SK-N-SH (cell line): ENCODE results near the gene NTHL1. TPM values are rescaled to one million over a fixed set of nuclear protein-coding genes. Genes with fewer than 3 reads are reported as not detected.

Experiments used
- CTCF ChIA-PET: fragments of 300-600, 350-600 bp; formaldehyde crosslinking; extraction: SDS; loops from one replicate; lab custom pipeline; 2021; lab: Yijun Ruan, JAX
- POLR2A ChIA-PET: fragments of 350-600 bp; sonication (Branson Sonifier 250); formaldehyde crosslinking; extraction: SDS; loops from one replicate; lab custom pipeline; 2020; ENCODE audit warnings: antibody characterized with exemption, inconsistent platforms; lab: Yijun Ruan, JAX
- DNase-seq: peaks from one replicate; pipeline ENCODE4 v3.0.0; 2012
- H2AFZ ChIP-seq: fragments of 200-600 bp; sonication (generic); 2 replicates; pipeline ENCODE4 v1.8.1; 2016; ENCODE audit warnings: antibody characterized with exemption, mild to moderate bottlenecking, low read depth
- H3F3A ChIP-seq: fragments of 200-600 bp; sonication (generic); replicated peaks from 2 replicates; pipeline ENCODE3; 2016; ENCODE audit warnings: antibody characterized with exemption, mild to moderate bottlenecking; ENCODE audit not compliant: insufficient read depth
- H3K27ac ChIP-seq, 2 experiments: fragments of 200-500 bp in 1 of 2; fragments of 200-600 bp in 1 of 2; sonication (Bioruptor generic) in 1 of 2; sonication (generic), shearing (Covaris generic) in 1 of 2; 2 replicates each; pipeline versions ENCODE4 v1.5.1 to v1.6.1; 2014 to 2016; ENCODE audit warnings: low read depth in 2 of 2, inconsistent platforms in 1 of 2, low read length in 1 of 2, mild to moderate bottlenecking in 1 of 2, mixed read lengths in 1 of 2
- H3K27me3 ChIP-seq: fragments of 200-600 bp; sonication (generic), shearing (Covaris generic); 2 replicates; pipeline ENCODE4 v1.6.1; 2016; ENCODE audit warnings: mixed run types; ENCODE audit not compliant: insufficient read depth
- H3K36me3 ChIP-seq, 2 experiments: fragments of 200-500 bp in 1 of 2; fragments of 200-600 bp in 1 of 2; sonication (Bioruptor generic) in 1 of 2; sonication (generic) in 1 of 2; replicated peaks in 1 of 2; 2 replicates each; pipeline versions ENCODE3 to v1.5.1; 2014 to 2016; ENCODE audit warnings: low read length in 1 of 2, mild to moderate bottlenecking in 1 of 2; ENCODE audit not compliant: insufficient read depth in 2 of 2, control insufficient read depth in 1 of 2
- H3K4me1 ChIP-seq, 2 experiments: fragments of 200-500 bp in 1 of 2; fragments of 200-600 bp in 1 of 2; sonication (Bioruptor generic) in 1 of 2; sonication (generic), shearing (Covaris generic) in 1 of 2; 2 replicates each; pipeline versions ENCODE4 v1.5.1 to v1.6.1; 2014 to 2016; ENCODE audit warnings: low read depth in 1 of 2, low read length in 1 of 2, mixed run types in 1 of 2; ENCODE audit not compliant: insufficient read depth in 2 of 2, control insufficient read depth in 1 of 2
- H3K4me2 ChIP-seq: fragments of 200-600 bp; sonication (generic), shearing (Covaris generic); 2 replicates; pipeline ENCODE4 v1.6.1; 2017; ENCODE audit warnings: mixed run types
- H3K4me3 ChIP-seq, 2 experiments: fragments of 200-500 bp in 1 of 2; fragments of 200-600 bp in 1 of 2; sonication (Bioruptor generic) in 1 of 2; sonication (generic), shearing (Covaris generic) in 1 of 2; 2 replicates each; pipeline versions ENCODE4 v1.5.1 to v1.8.1; 2014 to 2016; ENCODE audit warnings: low read depth in 2 of 2, inconsistent platforms in 1 of 2, low read length in 1 of 2, mild to moderate bottlenecking in 1 of 2, mixed read lengths in 1 of 2, moderate library complexity in 1 of 2
- H3K79me2 ChIP-seq: fragments of 200-600 bp; sonication (generic); 2 replicates; pipeline ENCODE4 v1.8.1; 2017; ENCODE audit warnings: mild to moderate bottlenecking; ENCODE audit not compliant: insufficient read depth
- H3K9ac ChIP-seq: fragments of 200-600 bp; sonication (generic); 2 replicates; pipeline ENCODE4 v1.6.1; 2017; ENCODE audit warnings: mixed run types
- H3K9me2 ChIP-seq: fragments of 200-600 bp; sonication (generic); 2 replicates; pipeline ENCODE4 v1.6.1; 2017; ENCODE audit warnings: mixed run types
- H3K9me3 ChIP-seq: fragments of 200-600 bp; sonication (generic); 2 replicates; pipeline ENCODE4 v1.6.1; 2017; ENCODE audit warnings: mixed run types, mild to moderate bottlenecking, moderate library complexity
- H4K20me1 ChIP-seq: fragments of 200-600 bp; sonication (generic); 2 replicates; pipeline ENCODE4 v1.6.1; 2017; ENCODE audit warnings: mild to moderate bottlenecking, mixed run types; ENCODE audit not compliant: insufficient read depth
- ELF1 ChIP-seq: IDR thresholded peaks from 2 replicates; pipeline ENCODE4 v1.4.0; 2012
- FOSL2 ChIP-seq: IDR thresholded peaks from 2 replicates; pipeline ENCODE4 v1.4.0; 2012; ENCODE audit warnings: low read depth, mild to moderate bottlenecking, moderate library complexity, borderline replicate concordance
- FOXM1 ChIP-seq: IDR thresholded peaks from 2 replicates; pipeline ENCODE4 v1.4.0; 2012; ENCODE audit warnings: low read depth, mild to moderate bottlenecking
- GABPA ChIP-seq: IDR thresholded peaks from 2 replicates; pipeline ENCODE4 v1.4.0; 2012; ENCODE audit warnings: low read depth, mild to moderate bottlenecking
- JUND ChIP-seq: IDR thresholded peaks from 2 replicates; pipeline ENCODE4 v1.4.0; 2012
- MAX ChIP-seq: IDR thresholded peaks from 2 replicates; pipeline ENCODE4 v1.4.0; 2012; ENCODE audit warnings: low read depth
- MEF2A ChIP-seq: IDR thresholded peaks from 2 replicates; pipeline ENCODE4 v1.4.0; 2012; ENCODE audit warnings: low read depth, borderline replicate concordance
- MXI1 ChIP-seq: IDR thresholded peaks from 2 replicates; pipeline ENCODE4 v1.6.1; 2012; ENCODE audit warnings: mild to moderate bottlenecking, low read depth, low read length, improper control_type of control experiment
- NFIC ChIP-seq: IDR thresholded peaks from 2 replicates; pipeline ENCODE4 v1.4.0; 2012; ENCODE audit warnings: borderline replicate concordance
- PBX3 ChIP-seq: IDR thresholded peaks from 2 replicates; pipeline ENCODE4; 2012
- RCOR1 ChIP-seq: fragments of 150-350 bp; IDR thresholded peaks from 2 replicates; pipeline ENCODE4 v1.6.1; 2017; ENCODE audit warnings: antibody characterized with exemption, low read length
- RFX5 ChIP-seq: IDR thresholded peaks from 2 replicates; pipeline ENCODE4 v1.6.1; 2012; ENCODE audit warnings: mild to moderate bottlenecking, improper control_type of control experiment, low read length
- SIN3A ChIP-seq: IDR thresholded peaks from 2 replicates; pipeline ENCODE4 v1.6.1; 2012; ENCODE audit warnings: low read depth, mild to moderate bottlenecking, low read length, moderate library complexity, borderline replicate concordance
- SMC3 ChIP-seq: IDR thresholded peaks from 2 replicates; pipeline ENCODE4 v1.6.1; 2012; ENCODE audit warnings: low read depth, low read length, improper control_type of control experiment
- TAF1 ChIP-seq: IDR thresholded peaks from 2 replicates; pipeline ENCODE4 v1.6.1; 2012; ENCODE audit warnings: low read depth, mild to moderate bottlenecking, low read length, moderate library complexity, borderline replicate concordance
- TCF12 ChIP-seq: IDR thresholded peaks from 2 replicates; pipeline ENCODE4 v1.4.0; 2012
- TEAD4 ChIP-seq: IDR thresholded peaks from 2 replicates; pipeline ENCODE4 v1.4.0; 2012; ENCODE audit warnings: mild to moderate bottlenecking, borderline replicate concordance; ENCODE audit not compliant: insufficient read depth
- USF1 ChIP-seq: IDR thresholded peaks from 2 replicates; pipeline ENCODE4 v1.4.0; 2012; ENCODE audit warnings: low read depth, borderline replicate concordance
- WGBS: methylation state at CpG from one replicate; pipeline ENCODE4 v1.1.6; 2017; ENCODE audit warnings: low lambda C conversion rate; 5-methylcytosine and 5-hydroxymethylcytosine counted together
- polyA plus RNA-seq, 3 experiments: library from polyadenylated mRNA; depleted of rRNA; stranded (reverse); fragments of >200 nt; gene quantifications; 2 replicates each; pipeline ENCODE4 v1.2.3, GENCODE V29; 2012

NTHL1 gene
- polyA plus RNA-seq, 1 of the 3 experiments (the other 2 are of a cell fraction) = 77.3 TPM

GRCh38 chr16:2008009-2008526, 39.6 kb downstream of the NTHL1 start (continued):
- no peak for TF ChIP-seq TEAD4
- no peak for TF ChIP-seq MEF2A
- TF ChIP-seq RFX5 = no peak

GRCh38 chr16:2007081-2007836, 40.4 kb downstream of the NTHL1 start:
- CTCF ChIA-PET = interaction anchor here (1.1 to 1.7 kb wide), 2 partner anchors 18 to 40 kb away, joined by 3 to 5 read pairs; partner anchors contain the start of genes NTHL1 and TSC2
- POLR2A ChIA-PET = interaction anchor here (1.4 kb wide), 1 partner anchor 148 kb away, joined by 8 read pairs; the partner anchor contains the start of gene TRAF7
- no peaks in the 10 kb centered on the region for H3K9me2 ChIP-seq
- WGBS = 95% methylated on average over 8 of the region's 16 CpGs
- no peak overlapping the region for H2AFZ ChIP-seq
- H3K9ac ChIP-seq = peak overlapping the region; percentile 95
- H4K20me1 ChIP-seq = peaks cover 65% of the 10 kb centered on the region
- peak overlapping the region; percentile 90 to 91; a peak in 3 of 4 replicates for H3K4me3 ChIP-seq
- H3K9me3 ChIP-seq = no peaks in the 10 kb centered on the region
- TF ChIP-seq PBX3 (no peak), USF1 (no peak), GABPA (no peak), SMC3 (no peak), JUND (no peak)
- DNase-seq = no peak
- H3K27ac ChIP-seq = peak overlapping the region in 1 of 2 experiments; percentile 19; a peak in 1 of 4 replicates
- peaks cover 15% of the 10 kb centered on the region for H3F3A ChIP-seq
- no peaks in the 10 kb centered on the region for H3K27me3 ChIP-seq
- H3K79me2 ChIP-seq = peaks cover 82% of the 10 kb centered on the region
- peaks cover 24 to 61% of the 10 kb centered on the region in 2 experiments; a peak in 3 of 4 replicates for H3K4me1 ChIP-seq
- H3K36me3 ChIP-seq = peaks cover 3 to 19% of the 10 kb centered on the region in 2 experiments
- peak overlapping the region; percentile 97 for H3K4me2 ChIP-seq

GRCh38 chr16:2006317-2006716, 41.3 kb downstream of the NTHL1 start:
- peaks cover 24 to 61% of the 10 kb centered on the region in 2 experiments; a peak in 3 of 4 replicates for H3K4me1 ChIP-seq
- H3K9me2 ChIP-seq = no peaks in the 10 kb centered on the region
- peaks cover 73% of the 10 kb centered on the region for H4K20me1 ChIP-seq
- H3K9me3 ChIP-seq = no peaks in the 10 kb centered on the region
- no peak overlapping the region for H3K9ac ChIP-seq
- 97% methylated on average over 4 of the region's 8 CpGs for WGBS
- no peaks in the 10 kb centered on the region for H3K27me3 ChIP-seq
- H3K4me3 ChIP-seq = no peak overlapping the region
- H3K36me3 ChIP-seq = peaks cover 3 to 28% of the 10 kb centered on the region in 2 experiments
- H3K4me2 ChIP-seq = no peak overlapping the region
- ChIA-PET CTCF (interaction anchor here (4.1 kb wide), 1 partner anchor 148 kb away, joined by 26 read pairs; the partner anchor contains the start of gene TRAF7), POLR2A (no interaction called here)
- H2AFZ ChIP-seq = no peak overlapping the region
- H3F3A ChIP-seq = peaks cover 15% of the 10 kb centered on the region
- no peak overlapping the region; a peak in 1 of 4 replicates for H3K27ac ChIP-seq
- DNase-seq = no peak
- H3K79me2 ChIP-seq = peaks cover 86% of the 10 kb centered on the region
- TF ChIP-seq PBX3 (no peak), TEAD4 (no peak), SMC3 (no peak), TCF12 (no peak), RFX5 (no peak), MAX (no peak), ELF1 (no peak), FOSL2 (no peak), SIN3A (no peak), USF1 (no peak), NFIC (no peak), RCOR1 (no peak), TAF1 (no peak), FOXM1 (no peak), MXI1 (no peak)
